GM12878 (cell line): Measurements from ENCODE around the gene FBXL19. TPM values are rescaled to one million over a fixed set of nuclear protein-coding genes. Genes with fewer than 3 reads are reported as not detected.

Experiments used
- ASH2L ChIP-seq: fragments of 300-600, 200-600 bp; sonication (generic); IDR thresholded peaks from 2 replicates; pipeline ENCODE4 v1.6.1; 2017; ENCODE audit warnings: low read depth, mild to moderate bottlenecking, borderline replicate concordance
- EGR1 ChIP-seq, 2 experiments: IDR thresholded peaks; 1 replicate in 1 of 2; 2 replicates in 1 of 2; pipeline ENCODE4 v1.6.1; 2011 to 2012; ENCODE audit warnings: low read depth in 2 of 2, low read length in 2 of 2, borderline replicate concordance in 1 of 2, mild to moderate bottlenecking in 1 of 2, moderate library complexity in 1 of 2
- ETV6 ChIP-seq, 2 experiments: fragments of 450-650 bp in 1 of 2; IDR thresholded peaks in 1 of 2; conservative IDR thresholded peaks in 1 of 2; 2 replicates each; pipeline ENCODE4 v1.6.1; 2014; ENCODE audit warnings: antibody characterized with exemption in 1 of 2, borderline replicate concordance in 1 of 2, low read depth in 1 of 2, mild to moderate bottlenecking in 1 of 2, moderate library complexity in 1 of 2
- IKZF1 ChIP-seq: fragments of 450-650 bp; conservative IDR thresholded peaks from 2 replicates; pipeline ENCODE4 v1.6.1; 2017; ENCODE audit warnings: antibody characterized with exemption, mild to moderate bottlenecking
- IRF3 ChIP-seq: fragments of 450-650 bp; IDR thresholded peaks from 2 replicates; pipeline ENCODE4 v1.6.1; 2014; ENCODE audit warnings: mild to moderate bottlenecking
- NR2C1 ChIP-seq: fragments of 450-650 bp; IDR thresholded peaks from 2 replicates; pipeline ENCODE4 v1.6.1; 2017; ENCODE audit warnings: antibody characterized with exemption, mild to moderate bottlenecking, moderate library complexity
- POU2F2 ChIP-seq: IDR thresholded peaks from 3 replicates; pipeline ENCODE4 v1.6.1; 2011; ENCODE audit warnings: low read depth, mild to moderate bottlenecking, low read length, borderline replicate concordance
- SIX5 ChIP-seq: IDR thresholded peaks from 2 replicates; pipeline ENCODE4 v1.6.1; 2011; ENCODE audit warnings: mild to moderate bottlenecking, low read depth, low read length, moderate library complexity; ENCODE audit not compliant: severe bottlenecking
- SMARCA5 ChIP-seq: fragments of 450-650 bp; IDR thresholded peaks from 2 replicates; pipeline ENCODE4 v1.6.1; 2017; ENCODE audit warnings: mild to moderate bottlenecking
- SREBF1 ChIP-seq: IDR thresholded peaks from 2 replicates; pipeline ENCODE4 v1.6.1; 2012; ENCODE audit warnings: mild to moderate bottlenecking, low read length
- SRF ChIP-seq, 2 experiments: IDR thresholded peaks; 2 replicates each; pipeline ENCODE4 v1.6.1; 2011; ENCODE audit warnings: low read depth in 2 of 2, low read length in 2 of 2, mild to moderate bottlenecking in 1 of 2, moderate library complexity in 1 of 2
- STAT1 ChIP-seq: fragments of 450-650 bp; conservative IDR thresholded peaks from 2 replicates; pipeline ENCODE4 v1.6.1; 2014; ENCODE audit warnings: antibody characterized with exemption, mild to moderate bottlenecking
- TARDBP ChIP-seq: IDR thresholded peaks from 2 replicates; pipeline ENCODE4 v1.6.1; 2016; ENCODE audit warnings: borderline replicate concordance
- YY1 ChIP-seq: IDR thresholded peaks from 2 replicates; pipeline ENCODE4 v1.6.1; 2011; ENCODE audit warnings: low read depth, mild to moderate bottlenecking, low read length
- ZBTB33 ChIP-seq: fragments of 450-650 bp; IDR thresholded peaks from 2 replicates; pipeline ENCODE4 v1.6.1; 2017; ENCODE audit warnings: mild to moderate bottlenecking
- polyA plus RNA-seq, 11 experiments: library from polyadenylated mRNA; depleted of rRNA in 4 of 11; unstranded in 6 of 11; stranded (reverse) in 5 of 11; fragments of >200 nt; fragmentation: Nextera tagmentation in 4 of 11; fragmentation: Illumina TruSeq in 1 of 11; extraction: Ambion mirVana in 4 of 11; extraction: Trizol in 1 of 11; gene quantifications; 1 replicate in 1 of 11; 2 replicates in 10 of 11; pipeline versions ENCODE4 v1.2.1 to v1.2.3, GENCODE V29; 2011 to 2016; ENCODE audit warnings: inconsistent platforms in 2 of 11, missing spikeins in 2 of 11, low read depth in 1 of 11
- total RNA-seq, 4 experiments: library from RNA; depleted of rRNA in 3 of 4; stranded (reverse); fragments of >200 nt in 3 of 4; fragmentation: Illumina TruSeq in 1 of 4; extraction: Trizol in 1 of 4; gene quantifications; 2 replicates each; pipeline versions ENCODE4 v1.2.1 to v1.2.3, GENCODE V29; 2013 to 2021

FBXL19 gene
- total and polyA plus RNA-seq, 10 of the 15 experiments (the other 5 are each of a cell fraction or from before 2014, with no cell fraction given): 0.02 to 32.1 (median 6.8) TPM; not detected in 1

- TF ChIP-seq ZBTB33: peak; percentile 75; the same call in 1 of the 2 replicates
- TF ChIP-seq YY1: peak; percentile 83
- TF ChIP-seq ETV6 (conservative IDR thresholded peaks at IDR 0.05 in 1 of 2, IDR thresholded peaks at IDR 0.05 in 1 of 2; ENCODE audit: borderline replicate concordance in 1 of 2, low read depth in 1 of 2): no peak
- peak; percentile 56; the same call in 1 of the 2 replicates for TF ChIP-seq NR2C1
- no peak for TF ChIP-seq ASH2L
- no peak for TF ChIP-seq STAT1
- peak; percentile 95 for TF ChIP-seq IKZF1
- TF ChIP-seq IRF3: no peak
- peak in 1 of 2 experiments; percentile 73; a peak in 2 of 3 replicates for TF ChIP-seq EGR1 (IDR thresholded peaks at IDR 0.05; ENCODE audit: borderline replicate concordance in 1 of 2, low read depth in 2 of 2, low read length in 2 of 2)
- 0 out of 4 replicates have a peak, but pooled peaks of 1 of the 2 experiments have one; percentile 20 for TF ChIP-seq SRF (IDR thresholded peaks at IDR 0.05; ENCODE audit: low read depth in 2 of 2, low read length in 2 of 2)
- peak; percentile 47; the same call in 1 of the 2 replicates for TF ChIP-seq SMARCA5
- peak; percentile 65; the same call in 1 of the 3 replicates for TF ChIP-seq POU2F2
- peak; percentile 93 for TF ChIP-seq TARDBP
- TF ChIP-seq SREBF1: peak; percentile 79
- peak; percentile 98 for TF ChIP-seq SIX5
Measured at GRCh38 chr16:30896889-30897733, 26.3 kb upstream of the FBXL19 start (continued).
